HEK293T (cell line): ENCODE measurements around the gene SNX24.

Source experiments
- BHLHE40 ChIP-seq: fragments of 450-650 bp; IDR thresholded peaks from 2 replicates; pipeline ENCODE4 v1.6.1; 2016; ENCODE audit warnings: mild to moderate bottlenecking, moderate library complexity, borderline replicate concordance
- FOXK2 ChIP-seq: fragments of 450-650 bp; IDR thresholded peaks from 2 replicates; pipeline ENCODE4 v1.6.1; 2016; ENCODE audit warnings: mild to moderate bottlenecking
- FOXM1 ChIP-seq: fragments of 450-650 bp; IDR thresholded peaks from 2 replicates; pipeline ENCODE4 v1.6.1; 2017; ENCODE audit warnings: mild to moderate bottlenecking, borderline replicate concordance
- L3MBTL2 ChIP-seq: fragments of 450-650 bp; conservative IDR thresholded peaks from 2 replicates; pipeline ENCODE4 v1.6.1; 2016; ENCODE audit warnings: mild to moderate bottlenecking
- NFRKB ChIP-seq: fragments of 450-650 bp; IDR thresholded peaks from 2 replicates; pipeline ENCODE4 v1.6.1; 2016; ENCODE audit warnings: mild to moderate bottlenecking, moderate library complexity
- SP1 ChIP-seq: fragments of 450-650 bp; IDR thresholded peaks from 2 replicates; pipeline ENCODE4 v1.6.1; 2017
- SUZ12 ChIP-seq: fragments of 450-650 bp; IDR thresholded peaks from 2 replicates; pipeline ENCODE4 v1.6.1; 2016; ENCODE audit warnings: mild to moderate bottlenecking
- TARDBP ChIP-seq: fragments of 450-650 bp; IDR thresholded peaks from 2 replicates; pipeline ENCODE4 v1.6.1; 2016
- ZNF384 ChIP-seq: fragments of 450-650 bp; IDR thresholded peaks from 2 replicates; pipeline ENCODE4 v1.6.1; 2016

- TF ChIP-seq SP1 (no peak), SUZ12 (no peak), FOXM1 (no peak), ZNF384 (no peak), TARDBP (no peak), NFRKB (no peak), BHLHE40 (no peak), L3MBTL2 (no peak), FOXK2 (no peak)
Observed at GRCh38 chr5:122805481-122805880, 39.9 kb upstream of the SNX24 start.
